Liver (tissue), 9 donors: ENCODE data around the gene AXIN1. TPM values are rescaled to one million over a fixed set of nuclear protein-coding genes. Genes with fewer than 3 reads are reported as not detected.

Source experiments
- DNase-seq: peaks from one replicate; pipeline ENCODE4 v3.0.0-alpha.2; 2017; ENCODE audit warnings: low spot score
- H3K27ac ChIP-seq, 2 donors: one replicate each; pipeline ENCODE4 v1.7.0; 2013; ENCODE audit warnings: inconsistent platforms in 2 of 2, low read length in 2 of 2, control low read depth in 1 of 2, low read depth in 1 of 2, mild to moderate bottlenecking in 1 of 2
- H3K27me3 ChIP-seq, 4 donors: one replicate each; pipeline versions ENCODE4 v1.6.1 to v1.7.0; 2013; ENCODE audit warnings: low read length in 3 of 4, inconsistent platforms in 1 of 4, mild to moderate bottlenecking in 1 of 4, moderate library complexity in 1 of 4; ENCODE audit not compliant: control insufficient read depth in 4 of 4, insufficient read depth in 4 of 4
- H3K36me3 ChIP-seq, 4 donors: one replicate each; pipeline versions ENCODE4 v1.6.1 to v1.7.0; 2013; ENCODE audit warnings: low read length in 3 of 4, mild to moderate bottlenecking in 3 of 4, low read depth in 1 of 4, moderate library complexity in 1 of 4; ENCODE audit not compliant: control insufficient read depth in 4 of 4, insufficient read depth in 3 of 4
- H3K4me1 ChIP-seq, 4 donors: one replicate each; pipeline versions ENCODE4 v1.6.1 to v1.7.0; 2013; ENCODE audit warnings: low read length in 3 of 4, mild to moderate bottlenecking in 3 of 4, moderate library complexity in 1 of 4; ENCODE audit not compliant: control insufficient read depth in 4 of 4, insufficient read depth in 4 of 4
- H3K4me3 ChIP-seq, 3 donors: one replicate each; pipeline versions ENCODE4 v1.6.1 to v1.7.0; 2013; ENCODE audit warnings: low read length in 3 of 3, control low read depth in 1 of 3, low read depth in 1 of 3, mild to moderate bottlenecking in 1 of 3
- H3K9ac ChIP-seq, 2 donors: one replicate each; pipeline ENCODE4 v1.7.0; 2013; ENCODE audit warnings: low read length in 2 of 2, mild to moderate bottlenecking in 2 of 2, moderate library complexity in 2 of 2, control low read depth in 1 of 2, low read depth in 1 of 2
- H3K9me3 ChIP-seq, 4 donors: one replicate each; pipeline versions ENCODE4 v1.6.1 to v1.7.0; 2013; ENCODE audit warnings: low read length in 3 of 4; ENCODE audit not compliant: control insufficient read depth in 4 of 4
- EGR1 ChIP-seq, 2 donors: IDR thresholded peaks; 2 replicates each; pipeline ENCODE4 v1.6.1; 2016 to 2018; ENCODE audit warnings: antibody characterized with exemption in 2 of 2, low read depth in 2 of 2
- FOXA2 ChIP-seq: IDR thresholded peaks from 2 replicates; pipeline ENCODE4 v1.6.1; 2016; ENCODE audit warnings: antibody characterized with exemption
- GABPA ChIP-seq, 2 donors: IDR thresholded peaks in 1 of 2; conservative IDR thresholded peaks in 1 of 2; 2 replicates each; pipeline ENCODE4 v1.6.1; 2016; ENCODE audit warnings: antibody characterized with exemption in 2 of 2, mild to moderate bottlenecking in 1 of 2, moderate library complexity in 1 of 2
- RAD21 ChIP-seq, 2 donors: IDR thresholded peaks; 2 replicates each; pipeline ENCODE4 v1.6.1; 2016; ENCODE audit warnings: antibody characterized with exemption in 2 of 2, mild to moderate bottlenecking in 2 of 2
- RXRA ChIP-seq, 2 donors: IDR thresholded peaks; 2 replicates each; pipeline ENCODE4 v1.6.1; 2017 to 2018; ENCODE audit warnings: antibody characterized with exemption in 2 of 2, mild to moderate bottlenecking in 1 of 2
- SP1 ChIP-seq: IDR thresholded peaks from 2 replicates; pipeline ENCODE4 v1.6.1; 2018; ENCODE audit warnings: antibody characterized with exemption, mild to moderate bottlenecking
- TAF1 ChIP-seq: conservative IDR thresholded peaks from 2 replicates; pipeline ENCODE4 v1.6.1; 2016; ENCODE audit warnings: antibody characterized with exemption, mild to moderate bottlenecking
- YY1 ChIP-seq: IDR thresholded peaks from 2 replicates; pipeline ENCODE4 v1.6.1; 2016; ENCODE audit warnings: antibody characterized with exemption, mild to moderate bottlenecking
- WGBS: extraction: QIAGEN DNeasy Blood & Tissue Kit; methylation state at CpG from one replicate; pipeline ENCODE4 v1.1.7; 2013; 5-methylcytosine and 5-hydroxymethylcytosine counted together
- polyA plus RNA-seq, 2 donors: library from polyadenylated mRNA; stranded (reverse) in 1 of 2; unstranded in 1 of 2; fragments of 200-250 nt in 1 of 2; fragments of >200 nt in 1 of 2; fragmentation: Nextera tagmentation in 1 of 2; extraction: Ambion mirVana in 1 of 2; gene quantifications; one replicate each; pipeline versions ENCODE4 v1.2.1 to v1.2.3, GENCODE V29; 2013 to 2015
- total RNA-seq, 2 donors: library from RNA; depleted of rRNA; stranded (reverse); fragments of >200 nt; gene quantifications; one replicate each; pipeline ENCODE4 v1.2.3, GENCODE V29; 2014
- TF ChIP-seq, protein P1 (sequence below): IDR thresholded peaks from 2 replicates; pipeline ENCODE4 v1.6.1; 2016; ENCODE audit warnings: antibody characterized with exemption
- TF ChIP-seq, protein P2 (sequence below): IDR thresholded peaks from 2 replicates; pipeline ENCODE4 v1.6.1; 2016; ENCODE audit warnings: antibody characterized with exemption
- TF ChIP-seq, protein P3 (sequence below): IDR thresholded peaks from 2 replicates; pipeline ENCODE4 v1.6.1; 2016; ENCODE audit warnings: antibody characterized with exemption, mild to moderate bottlenecking
- TF ChIP-seq, protein P4 (sequence below): fragments of 150-350 bp; IDR thresholded peaks from 2 replicates; pipeline ENCODE4 v1.5.1; 2017; ENCODE audit warnings: improper control_type of control experiment, low read depth, low read length; ENCODE audit not compliant: missing input control
- donor health status: healthy.
- donor health status: healthy.
- donor health status: healthy.
- donor health status: healthy.
- donor health status: healthy.

Gene AXIN1
- total and polyA plus RNA-seq, 4 donors: 2.0 to 10.3 (median 7.9) TPM

DNA sequence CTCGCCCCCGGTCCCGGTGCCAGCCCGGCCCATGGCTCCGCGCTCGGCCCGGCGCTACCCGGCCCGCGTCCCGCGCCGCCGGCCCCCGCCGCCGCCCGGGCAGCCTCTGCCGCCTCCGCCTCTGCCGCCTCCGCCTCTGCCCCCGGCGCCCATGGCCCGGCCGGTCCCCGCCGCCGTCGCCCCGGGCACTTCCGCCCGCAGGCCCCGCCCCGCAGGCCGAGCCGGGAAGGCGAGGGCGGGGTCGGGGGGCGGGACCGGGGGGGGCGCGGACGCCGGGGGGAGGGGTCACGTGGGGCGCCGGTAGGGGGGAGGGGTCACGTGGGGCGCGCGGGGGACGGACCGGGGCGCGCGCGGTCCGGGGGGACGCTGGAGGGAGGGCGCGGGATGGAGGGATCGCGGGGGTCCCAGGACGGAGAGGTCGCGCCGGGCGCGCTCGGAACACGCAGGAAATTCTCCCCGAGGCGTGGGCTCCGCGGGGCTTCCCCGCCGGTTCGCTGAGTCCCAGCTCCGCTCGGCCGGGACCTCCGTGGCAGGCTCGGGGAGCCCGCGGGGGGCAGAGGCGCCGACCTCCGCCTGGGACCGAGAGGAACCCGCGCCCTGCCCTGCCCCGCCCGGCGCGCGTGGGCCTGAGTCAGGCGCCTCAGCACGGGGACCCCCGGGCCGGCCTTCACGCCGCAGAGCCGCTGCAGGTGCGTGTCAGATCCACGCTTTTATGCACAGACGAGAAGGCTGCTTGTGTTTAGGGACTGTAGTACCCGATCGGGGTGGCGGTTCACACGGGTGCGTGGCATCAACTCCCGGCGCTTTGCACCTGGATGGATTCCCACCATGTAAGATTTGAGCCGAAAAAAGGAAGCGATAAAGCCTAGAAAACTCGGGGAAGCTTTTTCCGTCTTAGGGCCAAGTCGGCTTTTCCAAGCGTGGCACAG, 29.5 kb upstream of the AXIN1 start, which contains the start of gene PGAP6:
Gene PGAP6 (minus strand): TSS at position 190 of the 929 bp plus-strand sequence. CDS start 157 bp downstream, at position 33.
- TF ChIP-seq FOXA2: no peak
- TF ChIP-seq, protein P1, sequence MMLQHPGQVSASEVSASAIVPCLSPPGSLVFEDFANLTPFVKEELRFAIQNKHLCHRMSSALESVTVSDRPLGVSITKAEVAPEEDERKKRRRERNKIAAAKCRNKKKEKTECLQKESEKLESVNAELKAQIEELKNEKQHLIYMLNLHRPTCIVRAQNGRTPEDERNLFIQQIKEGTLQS: no peak
- peak within 1 kb of the TSS; percentile 71 to 72 for H3K9ac ChIP-seq
- DNase-seq: peak; percentile 73
- H3K27me3 ChIP-seq: no peaks in the 10 kb centered on the region
- peaks cover 0 to 2% (median under 1%) of the 10 kb centered on the region in 4 donors for H3K36me3 ChIP-seq
- H3K4me3 ChIP-seq: peak within 1 kb of the TSS; percentile 69 to 87 (median 80)
- H3K27ac ChIP-seq: peak within 1 kb of the TSS; percentile 35 to 59
- H3K9me3 ChIP-seq: no peaks in the 10 kb centered on the region
- peaks cover 0 to 26% (median 15%) of the 10 kb centered on the region in 4 donors for H3K4me1 ChIP-seq
- under 1% methylated on average over 123 of the region's 123 CpGs for WGBS

DNA sequence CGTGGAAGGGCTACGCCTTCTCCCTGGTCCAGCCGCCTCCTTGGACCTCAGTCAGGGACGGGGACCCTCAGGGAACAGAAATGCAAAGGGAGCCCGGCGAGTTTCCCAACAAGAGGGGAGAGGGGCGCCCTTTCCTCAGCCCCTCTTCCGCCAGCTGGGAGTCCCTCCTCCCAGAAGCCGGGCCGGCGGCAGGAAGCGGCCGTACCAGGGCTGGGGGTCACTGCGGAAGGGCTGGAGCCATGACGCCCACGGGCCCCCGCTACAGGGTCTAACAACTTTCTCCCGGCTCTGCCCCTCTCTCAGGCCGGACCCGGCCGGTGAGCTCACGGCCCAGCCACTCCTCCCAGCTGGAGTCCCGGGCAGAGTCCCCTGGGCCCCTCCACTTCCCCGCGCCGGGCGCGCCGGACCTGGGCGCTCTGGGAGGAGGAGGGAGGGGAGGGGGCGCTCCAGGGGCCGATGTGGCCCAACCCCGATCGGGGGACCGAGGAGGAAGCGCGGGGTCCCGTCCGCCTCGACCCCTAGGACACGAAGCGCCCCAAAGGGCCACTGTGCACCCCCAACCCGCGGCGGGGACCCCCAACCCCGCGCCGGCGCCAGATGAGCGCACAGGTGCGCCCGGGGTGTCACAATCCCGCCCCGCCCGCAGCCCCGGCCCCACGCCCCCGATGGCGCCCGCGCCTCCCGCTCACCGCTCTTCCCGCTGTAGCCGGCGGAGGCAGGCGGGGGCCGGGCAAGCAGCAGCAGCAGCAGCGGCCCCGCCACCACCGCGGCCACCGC, 28.7 kb upstream of the AXIN1 start:
- TF ChIP-seq, protein P2, sequence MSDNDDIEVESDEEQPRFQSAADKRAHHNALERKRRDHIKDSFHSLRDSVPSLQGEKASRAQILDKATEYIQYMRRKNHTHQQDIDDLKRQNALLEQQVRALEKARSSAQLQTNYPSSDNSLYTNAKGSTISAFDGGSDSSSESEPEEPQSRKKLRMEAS: no peak
- TF ChIP-seq, protein P3, sequence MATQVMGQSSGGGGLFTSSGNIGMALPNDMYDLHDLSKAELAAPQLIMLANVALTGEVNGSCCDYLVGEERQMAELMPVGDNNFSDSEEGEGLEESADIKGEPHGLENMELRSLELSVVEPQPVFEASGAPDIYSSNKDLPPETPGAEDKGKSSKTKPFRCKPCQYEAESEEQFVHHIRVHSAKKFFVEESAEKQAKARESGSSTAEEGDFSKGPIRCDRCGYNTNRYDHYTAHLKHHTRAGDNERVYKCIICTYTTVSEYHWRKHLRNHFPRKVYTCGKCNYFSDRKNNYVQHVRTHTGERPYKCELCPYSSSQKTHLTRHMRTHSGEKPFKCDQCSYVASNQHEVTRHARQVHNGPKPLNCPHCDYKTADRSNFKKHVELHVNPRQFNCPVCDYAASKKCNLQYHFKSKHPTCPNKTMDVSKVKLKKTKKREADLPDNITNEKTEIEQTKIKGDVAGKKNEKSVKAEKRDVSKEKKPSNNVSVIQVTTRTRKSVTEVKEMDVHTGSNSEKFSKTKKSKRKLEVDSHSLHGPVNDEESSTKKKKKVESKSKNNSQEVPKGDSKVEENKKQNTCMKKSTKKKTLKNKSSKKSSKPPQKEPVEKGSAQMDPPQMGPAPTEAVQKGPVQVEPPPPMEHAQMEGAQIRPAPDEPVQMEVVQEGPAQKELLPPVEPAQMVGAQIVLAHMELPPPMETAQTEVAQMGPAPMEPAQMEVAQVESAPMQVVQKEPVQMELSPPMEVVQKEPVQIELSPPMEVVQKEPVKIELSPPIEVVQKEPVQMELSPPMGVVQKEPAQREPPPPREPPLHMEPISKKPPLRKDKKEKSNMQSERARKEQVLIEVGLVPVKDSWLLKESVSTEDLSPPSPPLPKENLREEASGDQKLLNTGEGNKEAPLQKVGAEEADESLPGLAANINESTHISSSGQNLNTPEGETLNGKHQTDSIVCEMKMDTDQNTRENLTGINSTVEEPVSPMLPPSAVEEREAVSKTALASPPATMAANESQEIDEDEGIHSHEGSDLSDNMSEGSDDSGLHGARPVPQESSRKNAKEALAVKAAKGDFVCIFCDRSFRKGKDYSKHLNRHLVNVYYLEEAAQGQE: no peak
- TF ChIP-seq RXRA (IDR thresholded peaks at IDR 0.05) (no peak), YY1 (no peak), SP1 (no peak), TAF1 (no peak), GABPA (IDR thresholded peaks at IDR 0.05 in 1 of 2, conservative IDR thresholded peaks at IDR 0.05 in 1 of 2) (no peak), EGR1 (IDR thresholded peaks at IDR 0.05; ENCODE audit: low read depth in 2 of 2) (no peak), RAD21 (IDR thresholded peaks at IDR 0.05) (no peak), FOXA2 (no peak)
- TF ChIP-seq, protein P1: no peak
- TF ChIP-seq, protein P4, sequence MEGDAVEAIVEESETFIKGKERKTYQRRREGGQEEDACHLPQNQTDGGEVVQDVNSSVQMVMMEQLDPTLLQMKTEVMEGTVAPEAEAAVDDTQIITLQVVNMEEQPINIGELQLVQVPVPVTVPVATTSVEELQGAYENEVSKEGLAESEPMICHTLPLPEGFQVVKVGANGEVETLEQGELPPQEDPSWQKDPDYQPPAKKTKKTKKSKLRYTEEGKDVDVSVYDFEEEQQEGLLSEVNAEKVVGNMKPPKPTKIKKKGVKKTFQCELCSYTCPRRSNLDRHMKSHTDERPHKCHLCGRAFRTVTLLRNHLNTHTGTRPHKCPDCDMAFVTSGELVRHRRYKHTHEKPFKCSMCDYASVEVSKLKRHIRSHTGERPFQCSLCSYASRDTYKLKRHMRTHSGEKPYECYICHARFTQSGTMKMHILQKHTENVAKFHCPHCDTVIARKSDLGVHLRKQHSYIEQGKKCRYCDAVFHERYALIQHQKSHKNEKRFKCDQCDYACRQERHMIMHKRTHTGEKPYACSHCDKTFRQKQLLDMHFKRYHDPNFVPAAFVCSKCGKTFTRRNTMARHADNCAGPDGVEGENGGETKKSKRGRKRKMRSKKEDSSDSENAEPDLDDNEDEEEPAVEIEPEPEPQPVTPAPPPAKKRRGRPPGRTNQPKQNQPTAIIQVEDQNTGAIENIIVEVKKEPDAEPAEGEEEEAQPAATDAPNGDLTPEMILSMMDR: no peak
- DNase-seq: no peak

More for the DNA sequence above, 28.7 kb upstream of the AXIN1 start:
- peak overlapping the region; percentile 54 to 80 (median 72) for H3K4me3 ChIP-seq
- H3K4me1 ChIP-seq: peaks cover 0 to 26% (median 15%) of the 10 kb centered on the region in 4 donors
- no peaks in the 10 kb centered on the region for H3K9me3 ChIP-seq
- H3K27ac ChIP-seq: peak overlapping the region in 1 of 2 donors; percentile 35
- 2% methylated on average over 73 of the region's 73 CpGs for whole genome bisulfite sequencing
- H3K9ac ChIP-seq: peak overlapping the region; percentile 47
- peaks cover 0 to 9% (median 3%) of the 10 kb centered on the region in 4 donors for H3K36me3 ChIP-seq
- H3K27me3 ChIP-seq: no peaks in the 10 kb centered on the region
